Skin of body (tissue), 3 donors: ENCODE results near the gene USP21. TPM values are rescaled to one million over a fixed set of nuclear protein-coding genes. Genes with fewer than 3 reads are reported as not detected.

Experiments
- DNase-seq: peaks from one replicate; lab custom pipeline; 2025; lab: John Stamatoyannopoulos, UW
- small RNA-seq: library from RNA; depleted of rRNA; stranded (forward); fragments of <200 nt; gene quantifications from one replicate; pipeline ENCODE3, GENCODE V24; 2014; ENCODE audit warnings: low replicate concordance
- total RNA-seq: library from RNA; depleted of rRNA; stranded (reverse); fragments of >200 nt; gene quantifications from one replicate; pipeline ENCODE4 v1.2.3, GENCODE V29; 2014

Gene USP21
- total RNA-seq, 1 donor from 2014 or later = 8.4 TPM

DNA sequence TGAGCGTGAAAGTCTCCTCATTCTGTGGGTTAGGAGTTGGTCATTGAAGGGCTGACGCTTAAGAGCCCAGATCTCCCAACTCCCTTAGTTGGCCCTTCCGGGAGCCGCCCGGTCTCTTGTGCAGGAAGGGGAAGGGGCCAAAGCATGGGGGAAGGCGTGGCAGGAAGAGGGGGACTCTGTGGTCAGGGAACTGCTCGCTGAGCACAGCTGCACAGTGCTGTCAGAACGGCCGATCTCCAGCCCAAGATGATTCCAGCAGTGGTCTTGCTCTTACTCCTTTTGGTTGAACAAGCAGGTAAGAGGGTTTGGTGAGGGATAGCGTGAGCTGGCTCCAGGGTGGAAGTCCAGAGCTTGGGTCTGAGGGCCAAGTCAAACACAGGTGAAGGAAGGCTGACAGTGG lies 55.8 kb downstream of the USP21 start, which contains the start of gene FCER1G:
TSS of gene FCER1G (plus strand) at position 220 of the 400 bp plus-strand sequence. CDS start at position 247, 27 bp downstream.
- DNase-seq = no peak

Small RNA genes within 50 kb of the gene (small RNA-seq; reads per million reads assigned to genes)
- not detected for gene RF01225

Other genes with a start within 250 kb of the USP21 start
- gene ITLN2, start 204.7 kb upstream of the USP21 start, total RNA-seq = not detected
- 42.1 TPM for gene F11R, start 138.3 kb upstream of the USP21 start, total RNA-seq
- gene TSTD1, start 120.5 kb upstream of the USP21 start, total RNA-seq = 29.3 TPM
- 48.7 TPM for gene USF1, start 113.5 kb upstream of the USP21 start, total RNA-seq
- gene ARHGAP30, start 89.6 kb upstream of the USP21 start, total RNA-seq = 7.9 TPM
- 49.6 TPM for gene NECTIN4, start 69.9 kb upstream of the USP21 start, total RNA-seq
- gene KLHDC9, start 61.1 kb upstream of the USP21 start, total RNA-seq = not detected
- gene PFDN2, start 41.5 kb upstream of the USP21 start, total RNA-seq = 25.4 TPM
- gene NIT1, start 41.4 kb upstream of the USP21 start, total RNA-seq = 19.3 TPM
- 18.7 TPM for gene DEDD, start 26.8 kb upstream of the USP21 start, total RNA-seq
- gene UFC1, start 5.5 kb upstream of the USP21 start, total RNA-seq = 74.5 TPM
- 16.7 TPM for gene PPOX, start 6.9 kb downstream of the USP21 start, total RNA-seq
- gene B4GALT3, start 18.0 kb downstream of the USP21 start, total RNA-seq = 15.6 TPM
- gene ADAMTS4, start 39.6 kb downstream of the USP21 start, total RNA-seq = 6.8 TPM
- gene NDUFS2, start 42.9 kb downstream of the USP21 start, total RNA-seq = 103 TPM
- gene FCER1G, start 55.8 kb downstream of the USP21 start, total RNA-seq = 12.4 TPM
- gene APOA2, start 64.1 kb downstream of the USP21 start, total RNA-seq = not detected
- gene TOMM40L, start 66.6 kb downstream of the USP21 start, total RNA-seq = 5.6 TPM
- not detected for gene NR1I3, start 78.7 kb downstream of the USP21 start, total RNA-seq
- 1.8 TPM for gene PCP4L1, start 99.2 kb downstream of the USP21 start, total RNA-seq
- gene MPZ, start 150.5 kb downstream of the USP21 start, total RNA-seq = 26.5 TPM
- 28.4 TPM for gene SDHC, start 154.9 kb downstream of the USP21 start, total RNA-seq
- not detected for gene CFAP126, start 208.4 kb downstream of the USP21 start, total RNA-seq